K562 (cell line): ENCODE results near the gene MB21D2. TPM values are rescaled to one million over a fixed set of nuclear protein-coding genes. Genes with fewer than 3 reads are reported as not detected.

Source experiments
- ATAC-seq: fragments of 200-7000 bp; cut with Tn5 transposase; 3 replicates; pipeline ENCODE4 v1.9.1; 2020; ENCODE audit warnings: moderate library complexity
- BruUV-seq: library from RNA; stranded (reverse); fragments of 400-500 nt; replicated peaks from 2 replicates; lab custom pipeline; 2021; lab: Mats Ljungman, UMichigan
- CTCF ChIA-PET: fragments of 300-600 bp; formaldehyde crosslinking; extraction: SDS; loops from one replicate; lab custom pipeline; 2021; ENCODE audit warnings: low intra/inter-chr PET ratio; lab: Yijun Ruan, JAX
- POLR2A ChIA-PET: fragments of 300-600, 350-650 bp; sonication (Branson Sonifier 250); formaldehyde crosslinking; extraction: SDS; loops from one replicate; lab custom pipeline; 2021; ENCODE audit warnings: antibody characterized with exemption, inconsistent platforms; lab: Yijun Ruan, JAX
- DNase-seq, 4 experiments: peaks; one replicate each; pipeline versions ENCODE4 v3.0.0 to v3.0.0-alpha.2; 2011 to 2018; ENCODE audit warnings: low spot score in 3 of 4, mixed read lengths in 3 of 4; ENCODE audit errors: extremely low read depth in 1 of 4
- FAIRE-seq: peaks from 2 replicates; lab custom pipeline; 2011; peaks lifted over from hg19 to GRCh38; lab: Jason Lieb, UNC
- H2AFZ ChIP-seq: 2 replicates; pipeline ENCODE4 v1.6.0; 2011; ENCODE audit warnings: low read depth, low read length, control low read depth, inconsistent platforms
- H3K27ac ChIP-seq: fragments of 200-600 bp; 3 replicates; pipeline ENCODE4 v1.8.0; 2011; ENCODE audit warnings: low read depth, mild to moderate bottlenecking, control low read depth, inconsistent platforms, low read length, moderate library complexity, mixed read lengths; ENCODE audit errors: extremely low read depth
- H3K27me3 ChIP-seq, 2 experiments: fragments of 300-600 bp in 1 of 2; 2 replicates in 1 of 2; 3 replicates in 1 of 2; pipeline versions ENCODE4 v1.6.0 to v1.8.0; 2011; ENCODE audit warnings: inconsistent platforms in 2 of 2, low read length in 2 of 2, mild to moderate bottlenecking in 1 of 2, mixed read lengths in 1 of 2, moderate library complexity in 1 of 2; ENCODE audit not compliant: control insufficient read depth in 2 of 2, insufficient read depth in 2 of 2
- H3K36me3 ChIP-seq: fragments of 300-600 bp; 3 replicates; pipeline ENCODE4 v1.8.0; 2011; ENCODE audit warnings: mild to moderate bottlenecking, low read length, inconsistent platforms; ENCODE audit not compliant: control insufficient read depth, insufficient read depth
- H3K4me1 ChIP-seq, 2 experiments: fragments of 200-600 bp in 1 of 2; replicated peaks in 1 of 2; 2 replicates in 1 of 2; 3 replicates in 1 of 2; pipeline versions ENCODE4 v1.5.1 to v1.8.0; 2011; ENCODE audit warnings: inconsistent platforms in 2 of 2, low read length in 2 of 2, mild to moderate bottlenecking in 1 of 2, mixed read lengths in 1 of 2, moderate library complexity in 1 of 2; ENCODE audit not compliant: control insufficient read depth in 2 of 2, insufficient read depth in 2 of 2
- H3K4me2 ChIP-seq: 2 replicates; pipeline ENCODE4 v1.6.1; 2011; ENCODE audit warnings: low read length, control low read depth, inconsistent platforms, mixed read lengths; ENCODE audit not compliant: insufficient read depth
- H3K4me3 ChIP-seq: fragments of 200-600 bp; sonication (generic), shearing (Covaris generic); 2 replicates; pipeline ENCODE4 v1.5.1; 2016; ENCODE audit warnings: control low read depth, inconsistent platforms
- H3K79me2 ChIP-seq: fragments of 200-600 bp; 3 replicates; pipeline ENCODE4 v1.8.0; 2011; ENCODE audit warnings: low read length, inconsistent platforms; ENCODE audit not compliant: control insufficient read depth, insufficient read depth
- H3K9ac ChIP-seq, 2 experiments: 2 replicates each; pipeline versions ENCODE4 v1.6.0 to v1.6.1; 2011; ENCODE audit warnings: low read depth in 2 of 2, low read length in 2 of 2, control low read depth in 1 of 2, inconsistent platforms in 1 of 2, mild to moderate bottlenecking in 1 of 2, mixed read lengths in 1 of 2; ENCODE audit not compliant: insufficient read depth in 1 of 2
- H3K9me1 ChIP-seq: one replicate; pipeline ENCODE4 v1.6.0; 2011; ENCODE audit warnings: inconsistent platforms, mild to moderate bottlenecking, low read length, moderate library complexity; ENCODE audit not compliant: control insufficient read depth, insufficient read depth
- H3K9me3 ChIP-seq: replicated peaks from 2 replicates; pipeline ENCODE4 v1.5.1; 2011; ENCODE audit warnings: low read depth, low read length, inconsistent platforms; ENCODE audit not compliant: control insufficient read depth, insufficient read depth
- H4K20me1 ChIP-seq: replicated peaks from 2 replicates; pipeline ENCODE4 v1.6.1; 2011; ENCODE audit warnings: low read length, inconsistent platforms, mixed read lengths; ENCODE audit not compliant: control insufficient read depth, insufficient read depth
- DACH1 ChIP-seq: fragments of 450-650 bp; IDR thresholded peaks from 2 replicates; pipeline ENCODE4 v1.6.1; 2018; ENCODE audit not compliant: partially characterized antibody
- MEIS2 ChIP-seq: fragments of 450-650 bp; IDR thresholded peaks from 2 replicates; pipeline ENCODE4 v1.6.1; 2014; ENCODE audit warnings: mild to moderate bottlenecking; ENCODE audit not compliant: partially characterized antibody
- NR2C2 ChIP-seq, 2 experiments: fragments of 200-800 bp in 1 of 2; sonication (Bioruptor generic) in 1 of 2; sonication (generic) in 1 of 2; formaldehyde crosslinking in 1 of 2; IDR thresholded peaks; 2 replicates each; pipeline versions ENCODE4 v1.6.1 to v1.8.0; 2016 to 2022; ENCODE audit warnings: mild to moderate bottlenecking in 1 of 2, missing compliant biosample characterization in 1 of 2, missing genetic modification characterization in 1 of 2, missing genetic modification reagents in 1 of 2
- PBX2 ChIP-seq, 2 experiments: IDR thresholded peaks in 1 of 2; conservative IDR thresholded peaks in 1 of 2; 2 replicates each; pipeline ENCODE4 v1.6.1; 2016; ENCODE audit warnings: low read depth in 2 of 2, mild to moderate bottlenecking in 1 of 2, missing compliant biosample characterization in 1 of 2, missing genetic modification characterization in 1 of 2, moderate library complexity in 1 of 2
- PKNOX1 ChIP-seq: fragments of 450-650 bp; IDR thresholded peaks from 2 replicates; pipeline ENCODE4 v1.6.1; 2016
- ZNF696 ChIP-seq: fragments of 250-450 bp; sonication (Bioruptor Pico); conservative IDR thresholded peaks from 2 replicates; pipeline ENCODE4 v1.4.0; 2020; ENCODE audit warnings: mild to moderate bottlenecking, moderate library complexity
- WGBS: fragments of 100-300 bp; shearing (Covaris generic); methylation state at CpG from one replicate; pipeline ENCODE4 v1.1.6; 2016; ENCODE audit warnings: low coverage, mixed read lengths; ENCODE audit not compliant: insufficient coverage; ENCODE audit errors: missing lambda C conversion rate; 5-methylcytosine and 5-hydroxymethylcytosine counted together
- in situ Hi-C: fragments of 300-500 bp; cut with MboI; formaldehyde crosslinking; loops from 4 replicates; pipeline ENCODE4 v1.15.0; 2018; ENCODE audit warnings: inconsistent platforms, mixed read lengths
- intact Hi-C: fragments of 100-400 bp; cut with micrococcal nuclease; formaldehyde crosslinking; loops from 2 replicates; pipeline ENCODE4 v1.14.2; 2022
- polyA plus RNA-seq, 8 experiments: library from polyadenylated mRNA; depleted of rRNA in 4 of 8; stranded (reverse) in 5 of 8; unstranded in 3 of 8; fragments of >200 nt; fragmentation: Nextera tagmentation in 2 of 8; fragmentation: Illumina TruSeq in 1 of 8; extraction: Ambion mirVana in 2 of 8; extraction: Trizol in 1 of 8; gene quantifications; 2 replicates each; pipeline versions ENCODE4 v1.2.1 to v1.2.3, GENCODE V29; 2011 to 2014; ENCODE audit warnings: inconsistent platforms in 1 of 8, missing spikeins in 1 of 8
- total RNA-seq, 7 experiments: library from RNA; depleted of rRNA in 6 of 7; stranded (reverse); fragments of >200 nt in 6 of 7; fragmentation: Illumina TruSeq in 2 of 7; extraction: Trizol in 2 of 7; gene quantifications; 2 replicates each; pipeline versions ENCODE4 v1.2.1 to v1.2.3, GENCODE V29; 2011 to 2021; ENCODE audit warnings: low replicate concordance in 1 of 7

MB21D2 gene
- total and polyA plus RNA-seq, 9 of the 15 experiments (the other 6 are each of a cell fraction or from before 2014, with no cell fraction given) = 0.01 TPM; not detected in 8

- FAIRE-seq (no peak), DNase-seq (peak in 1 of 4 experiments; percentile 6), ATAC-seq (peak; percentile 27; the same call in 1 of the 3 replicates)
- ChIA-PET POLR2A (no interaction called here), CTCF (no interaction called here)
- intact Hi-C loops = no loop called here
- H3K4me3 ChIP-seq = no peak overlapping the region
- H2AFZ ChIP-seq = no peak overlapping the region
- no peaks in the 10 kb centered on the region for H3K4me1 ChIP-seq
- no peaks in the 10 kb centered on the region for H4K20me1 ChIP-seq
- no peaks in the 10 kb centered on the region; a peak in 1 of 5 replicates for H3K27me3 ChIP-seq
- WGBS = under 1% methylated on average over 13 of the region's 13 CpGs
- H3K4me2 ChIP-seq = no peak overlapping the region
- H3K9ac ChIP-seq = no peak overlapping the region
- no peak overlapping the region for H3K27ac ChIP-seq
- in situ Hi-C loops = no loop called here
- TF ChIP-seq ZNF696 (CRISPR knock-in tag) (no peak), NR2C2 (CRISPR knock-in tag; IDR thresholded peaks at IDR 0.05) (no peak), NR2C2 (tag; IDR thresholded peaks at IDR 0.05) (peak; percentile 38; the same call in 1 of the 2 replicates), MEIS2 (peak; percentile 55), PBX2 (CRISPR knock-in tag; IDR thresholded peaks at IDR 0.05; ENCODE audit: low read depth) (no peak), PBX2 (tag; conservative IDR thresholded peaks at IDR 0.05; ENCODE audit: low read depth) (peak; percentile 21; the same call in 1 of the 2 replicates), DACH1 (no peak), PKNOX1 (peak; percentile 20; the same call in 1 of the 2 replicates)
- H3K9me1 ChIP-seq = no peaks in the 10 kb centered on the region
- H3K9me3 ChIP-seq = no peaks in the 10 kb centered on the region
- no peaks in the 10 kb centered on the region for H3K36me3 ChIP-seq
- H3K79me2 ChIP-seq = no peaks in the 10 kb centered on the region
- no TSS peak for BruUV-seq
These were observed 24.5 kb downstream of the MB21D2 start for GRCh38 chr3:192892981-192893700.
